G401 (cell line): ENCODE results near the gene MYO1G. TPM values are rescaled to one million over a fixed set of nuclear protein-coding genes. Genes with fewer than 3 reads are reported as not detected.
A peak's percentile ranks its signal among the peaks of the same experiment; 100 is the strongest.

ENCODE experiments used
- DNase-seq: peaks from one replicate; pipeline ENCODE4 v3.0.0-alpha.2; 2015; ENCODE audit warnings: low spot score
- in situ Hi-C: cut with HindIII; loops from 2 replicates; pipeline ENCODE4 v1.10.0; 2016; ENCODE audit warnings: low sequenced_read_pairs, mixed read lengths
- total RNA-seq: library from RNA; depleted of rRNA; stranded (reverse); fragments of >200 nt; shearing (Covaris generic); gene quantifications from 2 replicates; pipeline ENCODE4 v1.2.3, GENCODE V29; 2014

The MYO1G gene
- total RNA-seq, 1 experiment from 2014 or later, result 0.98 TPM

DNA sequence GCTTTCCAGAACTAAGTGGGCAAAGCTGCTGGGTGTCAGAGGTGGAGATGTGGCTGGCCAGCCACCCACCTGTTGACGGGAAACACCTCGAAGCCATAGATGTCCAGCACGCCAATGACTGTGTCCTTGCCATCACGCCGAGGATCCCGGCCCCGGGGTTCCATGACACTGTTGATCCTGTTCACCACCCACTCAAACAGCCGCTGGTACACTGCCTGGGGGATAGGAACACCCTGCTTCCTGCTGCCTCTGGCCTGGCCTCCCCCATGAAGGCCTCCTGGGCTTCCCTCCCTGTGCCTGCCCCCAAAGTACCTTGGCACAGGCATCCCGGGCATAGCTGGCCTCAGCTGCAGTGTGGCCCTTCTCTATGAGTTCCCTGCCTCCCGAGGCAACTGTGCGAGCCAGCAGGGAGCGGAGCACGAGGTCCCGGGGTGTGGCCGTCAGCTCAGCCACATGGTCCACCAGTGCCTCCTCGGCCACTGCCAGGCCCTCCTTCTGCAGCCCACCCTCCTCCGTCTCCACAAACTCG lies 8.2 kb downstream of the MYO1G start:
- no peak for DNase-seq
- in situ Hi-C loops, result no loop called here

DNA sequence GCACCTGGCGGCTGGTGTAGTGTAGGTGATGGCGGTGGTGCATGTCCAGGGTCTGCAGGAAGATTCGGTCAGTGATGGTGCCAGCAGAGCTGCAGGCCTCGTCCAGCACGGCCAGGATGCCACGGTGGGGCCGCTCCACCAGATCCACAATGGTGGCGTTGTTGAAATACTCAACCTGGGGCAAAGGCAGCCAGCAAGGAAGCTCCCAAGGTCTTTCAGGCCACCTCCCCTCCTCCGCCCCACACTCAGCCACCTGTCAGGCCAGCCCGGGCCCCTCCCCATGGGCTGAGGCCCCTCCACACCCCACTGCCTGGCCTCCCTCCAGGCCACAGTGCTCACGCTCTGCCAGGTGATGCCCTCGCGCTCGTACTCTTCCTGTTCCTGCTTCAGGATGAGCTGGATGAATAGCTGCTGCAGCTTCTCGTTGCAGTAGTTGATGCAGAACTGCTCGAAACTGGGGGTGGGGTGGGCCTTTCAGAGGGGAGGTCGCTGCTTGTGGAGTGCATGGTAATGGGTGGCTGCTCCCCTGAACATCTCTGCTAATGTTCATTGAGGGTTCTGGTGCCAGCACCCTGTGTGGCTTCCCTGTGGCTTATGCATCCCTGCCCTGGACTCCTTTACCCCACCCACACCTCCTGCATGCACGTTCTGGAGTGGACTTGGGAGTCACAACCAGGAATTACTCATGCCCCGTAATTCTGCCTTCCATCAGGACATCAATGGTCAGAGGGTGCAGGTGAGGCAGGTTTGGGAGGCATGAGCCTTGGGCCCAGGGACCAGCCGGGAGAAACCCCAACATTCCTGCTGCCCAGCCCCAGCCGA lies 8.9 kb downstream of the MYO1G start:
- in situ Hi-C loops, result no loop called here
- no peak for DNase-seq

DNA sequence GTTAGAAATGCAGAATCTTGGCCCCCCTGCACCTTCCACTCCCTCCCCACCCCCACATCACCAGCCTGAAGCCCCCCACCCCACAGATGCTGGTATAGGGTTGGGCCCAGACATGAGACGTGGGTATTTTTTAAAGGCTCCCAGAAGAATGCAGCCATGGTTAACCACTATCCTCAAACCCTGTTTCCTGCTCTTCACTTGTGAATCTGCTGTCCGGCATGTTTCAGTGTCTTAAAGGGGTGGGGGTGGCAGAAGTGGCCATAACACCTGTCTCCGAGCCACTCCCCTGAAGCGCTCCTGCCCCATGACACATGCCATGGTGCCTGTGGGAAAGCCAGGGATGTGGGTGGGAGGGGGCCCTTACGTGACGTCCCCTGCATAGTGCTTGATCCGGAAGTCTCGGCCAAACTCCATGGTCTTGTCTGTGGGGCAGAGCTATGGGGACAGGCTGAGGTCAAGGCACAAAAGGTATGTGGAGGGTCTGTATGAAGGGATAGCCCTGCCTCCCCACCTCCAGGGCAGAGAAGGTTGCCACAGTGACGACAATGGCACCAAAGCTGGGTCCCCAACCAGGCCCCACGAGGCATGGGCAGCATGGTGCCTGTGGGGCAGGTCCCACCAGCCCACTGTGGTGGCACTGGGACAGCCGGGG lies 9.6 kb downstream of the MYO1G start:
- DNase-seq, result no peak
- in situ Hi-C loops, result no loop called here

DNA sequence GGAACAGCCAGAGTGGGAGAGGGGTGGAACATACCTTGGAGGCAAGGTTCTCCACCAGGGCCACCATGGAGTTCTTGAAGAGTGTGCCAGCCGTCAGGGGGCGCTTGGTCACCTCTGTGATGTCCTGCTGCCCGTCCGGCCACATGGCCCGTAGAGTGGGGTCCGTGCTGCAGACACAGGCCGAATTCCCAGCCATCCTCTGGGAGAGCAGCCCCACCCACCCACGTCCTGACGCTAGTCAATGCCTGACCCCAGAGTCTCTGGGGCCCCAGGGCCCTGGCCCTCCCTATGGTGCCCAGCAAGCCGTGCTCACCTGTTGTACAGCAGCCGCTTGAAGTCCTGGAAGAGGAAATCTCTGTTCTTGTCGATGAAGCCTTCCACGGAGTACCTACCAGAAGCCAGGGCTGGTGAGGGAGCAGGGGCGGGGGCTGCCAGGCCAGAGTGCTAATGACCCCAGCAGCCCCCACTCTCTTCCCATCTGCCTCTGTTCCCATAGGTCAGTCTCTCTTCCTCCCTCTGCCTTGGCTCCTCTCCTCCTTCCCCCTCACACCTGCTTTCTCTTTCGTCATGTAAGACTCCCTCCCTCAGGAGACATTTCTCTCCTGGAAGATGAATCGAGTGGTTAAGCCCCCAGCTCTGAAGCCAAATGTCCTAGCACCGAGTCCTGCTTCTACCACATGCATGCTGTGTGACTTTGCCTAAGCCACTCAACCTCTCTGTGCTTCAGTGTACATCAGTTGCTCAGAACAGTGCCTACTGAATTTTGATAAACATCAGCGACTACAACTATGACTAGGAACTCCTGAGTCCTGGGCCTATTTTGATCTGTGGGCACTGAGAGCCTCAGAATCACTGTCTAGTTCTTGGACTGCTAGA lies 11.0 kb downstream of the MYO1G start:
- no peak for DNase-seq
- in situ Hi-C loops, result no loop called here

DNA sequence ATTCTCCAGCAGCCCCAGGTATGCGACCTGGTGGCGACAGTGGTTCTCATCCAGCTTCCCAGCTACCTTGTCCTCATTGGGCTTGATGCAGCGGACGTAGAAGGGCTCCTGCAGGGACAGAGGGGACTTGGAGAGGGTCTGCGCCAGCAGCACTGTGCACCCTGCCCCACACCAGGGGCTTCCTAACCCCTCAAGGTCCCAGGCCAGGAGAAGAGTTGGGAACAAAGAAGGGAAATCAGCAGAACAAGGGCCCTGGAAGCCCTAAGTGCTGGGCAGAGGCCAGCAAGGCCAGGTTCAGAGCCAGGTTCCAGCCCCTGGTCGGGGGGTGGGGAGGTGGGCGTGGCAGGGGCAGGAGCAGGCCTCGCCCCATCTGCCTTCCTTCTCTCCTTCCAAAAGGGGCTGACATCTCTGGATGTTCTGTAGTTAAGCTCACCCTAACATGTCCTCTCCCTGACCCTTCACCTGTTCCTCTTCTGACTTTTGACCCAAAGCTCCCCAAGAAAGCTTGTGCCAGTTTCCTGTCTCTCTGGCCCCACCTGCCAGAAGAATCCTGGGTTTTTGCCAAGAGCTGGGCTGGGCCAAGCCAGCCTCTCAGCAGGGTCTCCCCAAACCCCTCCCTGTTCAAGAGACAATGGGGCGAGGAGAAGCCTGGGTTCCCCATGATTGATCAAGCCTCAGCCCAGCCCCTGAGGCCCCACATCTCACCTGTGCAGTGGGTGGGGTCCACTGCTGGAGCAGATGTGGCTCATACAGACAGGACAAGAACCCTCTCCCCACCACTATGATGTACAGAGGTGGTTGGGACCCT lies 11.9 kb downstream of the MYO1G start:
- in situ Hi-C loops, result no loop called here
- DNase-seq, result no peak

DNA sequence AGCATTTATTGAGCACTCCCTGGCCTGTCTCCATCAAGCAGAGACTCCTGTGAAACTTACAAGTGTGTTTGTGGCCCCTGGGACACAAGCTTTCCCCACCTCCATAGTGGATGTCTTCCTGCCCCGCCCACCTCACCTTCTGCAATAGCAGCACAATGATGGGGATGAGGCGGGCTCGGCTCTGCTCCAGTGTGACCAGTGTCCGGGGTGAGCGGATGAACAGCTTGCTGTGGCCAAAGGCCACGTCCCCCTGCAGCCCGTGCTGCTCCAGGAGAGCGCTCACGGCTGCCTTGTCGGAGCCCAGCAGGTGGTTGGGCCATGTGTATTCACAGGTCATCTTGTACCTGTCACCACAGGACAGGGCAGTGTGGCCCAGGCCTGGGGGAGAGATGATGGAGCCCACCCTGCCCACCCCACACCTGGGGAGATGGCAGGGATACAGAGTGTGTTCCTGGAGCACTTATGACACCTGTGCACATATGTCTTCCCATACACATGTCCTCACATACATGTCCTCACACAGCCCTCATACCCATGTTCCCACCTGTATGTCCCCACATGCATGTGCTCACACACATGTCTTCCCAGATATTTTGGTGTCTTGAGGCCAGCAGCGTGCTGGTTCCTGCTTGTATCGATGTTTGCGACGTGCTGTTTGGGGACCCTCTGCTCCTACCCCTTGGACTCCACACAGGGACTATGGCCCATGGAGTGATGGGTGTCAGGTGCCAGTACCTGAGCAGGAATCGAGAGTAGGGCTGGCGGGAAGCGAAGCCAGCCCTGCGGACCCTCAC lies 12.7 kb downstream of the MYO1G start:
- DNase-seq, result no peak
- in situ Hi-C loops, result no loop called here

DNA sequence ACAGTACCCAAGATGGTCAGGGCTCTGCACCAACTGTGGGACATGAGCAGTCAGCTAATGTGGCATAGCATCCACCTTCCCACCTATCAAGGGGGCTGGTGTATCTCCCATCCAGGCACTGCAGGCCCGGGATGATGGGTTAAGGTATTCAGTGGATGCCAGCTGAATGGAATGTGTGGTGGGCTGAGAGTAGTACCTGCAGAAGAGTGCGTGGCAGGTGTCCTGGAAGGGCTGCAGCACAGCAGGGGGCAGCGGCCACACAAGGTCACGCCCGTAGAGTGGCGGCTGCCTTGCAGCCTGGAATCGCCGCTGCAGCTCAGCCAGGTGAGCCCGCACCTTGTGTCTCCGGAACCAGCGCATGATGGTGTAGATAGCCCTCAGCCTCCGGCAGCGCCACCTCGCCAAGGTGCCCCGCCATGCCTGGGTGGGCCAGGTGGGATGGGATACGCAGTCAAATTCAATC lies 13.3 kb downstream of the MYO1G start:
- DNase-seq, result no peak
- in situ Hi-C loops, result no loop called here

DNA sequence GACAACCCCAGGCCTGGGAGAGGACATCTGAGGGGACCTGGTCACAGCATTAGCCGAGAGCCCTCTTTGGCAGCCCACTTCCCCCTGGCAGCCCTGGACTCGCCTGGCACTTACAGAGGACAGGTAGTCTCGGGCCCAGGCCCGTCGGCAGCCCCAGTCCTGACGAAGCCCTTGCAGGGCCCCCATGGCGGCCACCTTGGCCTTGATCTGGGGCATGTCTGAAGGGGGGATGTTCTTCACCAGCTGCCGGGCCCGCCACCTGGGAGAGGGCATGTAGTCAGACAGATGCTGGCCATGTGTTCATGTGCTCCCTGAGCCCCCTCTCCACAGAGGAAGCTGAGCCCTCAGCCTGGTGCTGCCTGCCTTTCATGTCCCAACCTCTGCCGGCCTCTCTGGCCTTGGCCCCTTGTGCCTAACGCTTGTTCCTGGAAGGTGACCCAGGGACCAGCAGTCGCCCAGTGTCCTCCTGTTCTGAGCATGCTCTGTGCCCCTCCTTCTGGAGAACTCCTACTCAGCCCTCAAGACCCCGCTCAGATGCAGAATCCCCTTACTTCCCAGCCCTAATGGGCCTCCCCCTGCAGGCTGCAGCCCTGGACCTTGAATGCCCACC lies 13.9 kb downstream of the MYO1G start:
- in situ Hi-C loops, result no loop called here
- DNase-seq, result no peak

DNA sequence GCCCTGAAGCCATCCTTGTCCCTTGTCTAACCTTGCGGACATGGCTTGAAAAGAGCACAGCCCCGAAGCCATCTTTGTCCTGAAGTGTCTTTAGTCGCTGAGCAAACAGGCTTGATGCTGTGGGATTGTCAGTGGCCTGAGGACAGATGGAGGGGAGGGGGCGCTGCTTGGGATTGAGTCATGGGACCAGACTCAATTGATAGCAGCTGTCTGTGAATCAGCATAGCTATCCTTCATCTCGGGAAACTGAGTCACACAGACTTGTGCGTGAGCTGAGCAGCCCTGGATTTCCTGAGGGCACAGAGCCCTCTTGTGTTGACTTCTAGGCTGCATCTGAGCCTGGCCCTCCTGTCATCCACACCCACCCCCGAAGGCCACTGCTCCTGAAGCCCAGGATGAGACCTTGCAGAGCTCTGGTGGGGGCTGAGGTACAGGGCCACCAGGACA lies 14.4 kb downstream of the MYO1G start:
- in situ Hi-C loops, result no loop called here
- no peak for DNase-seq

DNA sequence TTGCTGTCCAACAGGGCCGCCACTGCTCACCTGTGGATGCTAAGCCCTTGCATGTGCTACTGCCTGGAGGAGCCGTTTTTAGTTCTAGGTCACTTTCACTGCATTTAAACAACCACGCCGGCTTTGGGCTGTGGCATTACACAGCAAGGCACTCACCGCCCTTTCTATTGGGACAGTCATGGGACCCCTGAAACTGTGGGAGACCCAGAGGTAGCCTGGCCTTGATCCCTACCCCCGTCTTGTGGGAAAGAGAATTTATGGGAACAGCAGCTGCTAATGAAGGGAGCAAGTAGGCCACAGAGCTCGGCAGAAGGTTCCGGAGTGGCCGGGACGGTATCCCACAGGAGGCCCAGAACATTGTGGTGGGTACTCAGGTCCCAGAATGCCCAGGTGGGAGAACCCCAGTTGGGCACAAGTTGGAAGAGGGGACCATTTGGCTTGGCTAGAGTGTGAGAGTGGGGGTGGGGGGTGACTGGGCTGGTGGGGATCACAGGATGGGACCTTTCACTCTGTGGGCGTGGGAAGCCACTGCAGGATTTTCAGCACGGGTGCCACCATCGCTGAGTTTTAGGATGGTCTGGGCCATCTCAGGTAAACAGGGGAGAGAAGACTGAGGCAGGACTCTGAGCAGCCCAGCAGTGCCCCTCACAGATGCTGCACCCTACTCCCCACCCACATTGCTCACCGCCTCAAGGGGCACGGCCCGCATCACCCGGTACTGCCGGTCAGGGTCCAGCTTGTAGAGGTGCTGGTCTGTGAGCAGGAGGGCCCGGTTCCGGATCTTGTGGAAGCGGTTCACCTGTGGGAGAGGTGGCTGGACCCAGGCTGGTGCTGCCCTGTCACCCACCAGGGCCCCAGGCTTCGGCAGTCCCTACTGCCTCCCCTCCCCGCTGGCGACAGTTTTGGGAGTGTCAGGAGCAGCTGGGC lies 15.2 kb downstream of the MYO1G start:
- in situ Hi-C loops, result no loop called here
- DNase-seq, result no peak

DNA sequence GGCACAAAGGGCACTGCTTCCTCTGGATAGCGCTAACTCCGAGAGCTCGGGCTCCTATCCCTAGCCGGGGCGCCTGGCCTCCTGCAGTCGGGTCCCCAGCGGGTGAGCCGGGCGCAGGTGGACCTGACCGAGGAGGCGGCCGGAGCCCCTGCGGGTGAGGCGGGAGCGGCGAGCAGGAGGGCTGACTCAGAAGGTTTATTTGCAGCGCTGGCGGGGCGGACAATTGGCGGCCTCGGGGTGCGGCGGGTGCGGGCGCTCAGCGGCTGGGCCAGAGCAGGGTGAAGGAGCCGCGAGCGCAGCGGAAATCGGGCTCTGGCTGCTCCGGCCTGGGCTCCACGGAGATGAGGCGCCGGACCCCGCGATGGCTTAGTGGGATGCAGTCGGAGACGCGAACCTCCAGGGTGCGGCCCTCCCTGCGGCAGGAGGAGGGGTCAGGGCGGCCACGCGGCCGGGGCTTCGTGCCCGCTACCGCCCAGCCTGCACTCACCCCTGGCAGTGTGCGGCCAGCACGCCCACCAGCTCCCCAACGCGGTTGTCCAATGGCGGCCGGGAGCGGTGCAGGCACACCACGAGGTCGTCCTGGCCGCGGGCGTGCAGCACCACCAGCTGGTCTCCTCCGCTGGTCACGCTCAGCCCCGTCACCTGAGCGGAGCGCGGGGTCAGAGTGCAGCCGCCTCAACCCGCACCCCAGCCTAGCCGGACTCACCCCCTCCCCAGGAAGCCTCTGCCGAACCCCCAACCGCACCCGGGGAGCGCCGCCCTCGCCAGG lies 16.1 kb downstream of the MYO1G start:
- in situ Hi-C loops, result no loop called here
- peak; percentile 43 for DNase-seq

DNA sequence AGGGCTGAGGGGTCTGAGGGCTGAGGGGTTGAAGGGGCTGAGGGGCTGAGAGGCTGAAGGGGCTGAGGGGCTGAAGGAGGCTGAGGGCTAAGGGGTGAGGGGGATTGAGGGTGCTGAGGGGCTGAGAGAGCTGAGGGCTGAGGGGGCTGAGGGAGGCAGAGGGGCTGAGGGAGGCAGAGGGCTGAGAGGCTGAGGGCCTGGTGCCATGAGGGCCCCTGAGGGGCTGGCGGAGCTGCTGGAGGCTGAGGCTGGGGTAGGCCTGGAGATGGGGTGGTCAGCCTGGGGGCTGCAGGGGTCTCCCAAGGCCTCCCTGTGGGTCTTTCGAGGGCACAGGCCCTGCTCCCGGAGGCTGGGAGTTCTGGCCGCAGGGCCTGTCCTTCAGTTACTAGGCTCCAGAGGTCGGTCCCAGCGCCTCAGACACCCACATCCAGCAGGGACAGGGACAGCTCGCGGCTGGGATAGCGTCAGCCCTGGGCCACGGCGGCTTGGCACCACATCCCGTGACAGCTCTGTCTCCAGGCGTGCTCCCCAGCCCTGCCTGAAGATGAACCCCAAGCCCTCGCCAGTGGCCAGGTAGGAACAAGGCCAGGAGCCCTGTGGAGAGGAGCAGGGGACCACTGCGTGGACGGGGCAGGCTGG lies 16.9 kb downstream of the MYO1G start:
- peak; percentile 40 for DNase-seq
- in situ Hi-C loops, result no loop called here

DNA sequence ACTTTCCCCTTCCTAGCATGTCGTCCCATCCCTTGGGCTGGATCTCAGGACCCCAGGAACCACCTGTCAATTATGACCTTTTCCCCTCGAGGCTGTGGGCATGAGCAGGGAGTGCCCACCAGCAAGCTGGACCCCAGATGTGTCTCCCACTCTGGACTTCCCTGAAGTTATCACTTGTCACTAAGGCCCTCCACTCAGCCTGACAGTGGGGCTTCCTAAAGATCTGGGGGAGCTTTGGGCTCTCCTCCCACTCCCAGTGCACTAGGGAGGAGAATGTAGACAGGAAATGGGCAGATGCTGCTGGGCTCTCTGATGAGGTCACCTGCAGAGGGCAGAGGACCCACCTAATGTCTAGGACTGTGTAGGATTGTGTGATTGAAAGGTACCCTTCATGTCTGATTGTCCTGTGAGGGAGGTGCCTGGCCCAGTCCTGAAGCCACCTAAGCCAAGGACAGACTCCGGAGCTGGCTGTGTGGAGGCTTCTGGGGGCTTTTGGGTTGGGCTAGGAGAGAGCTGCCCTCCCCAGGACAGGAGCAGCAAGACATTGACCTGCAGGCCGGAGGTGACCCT lies 18.7 kb downstream of the MYO1G start:
- in situ Hi-C loops, result no loop called here
- DNase-seq, result no peak

DNA sequence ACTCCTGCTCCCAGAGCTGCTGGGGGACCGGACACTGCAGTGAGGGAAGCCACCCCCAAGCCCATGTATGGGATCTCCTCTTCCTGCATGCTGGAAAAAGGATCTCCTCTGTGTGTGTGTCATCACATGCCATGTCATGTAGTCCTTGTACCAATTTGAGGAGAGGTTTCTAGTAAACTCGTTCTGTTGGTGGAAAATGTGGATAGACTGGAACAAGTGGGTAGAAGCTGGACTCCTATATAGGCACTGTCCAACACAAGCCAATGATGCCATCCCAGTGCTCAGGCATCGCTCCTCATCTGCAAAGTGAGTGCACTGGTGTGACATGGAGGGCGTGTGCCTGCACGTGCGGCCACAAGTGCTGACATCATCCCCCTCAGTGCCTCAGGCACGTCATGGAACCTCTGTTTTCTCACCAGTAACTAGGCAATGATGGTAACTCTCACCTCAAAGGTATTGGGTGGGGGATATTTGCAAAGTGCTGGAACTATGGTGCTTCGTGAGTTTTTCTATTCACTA lies 19.3 kb downstream of the MYO1G start:
- in situ Hi-C loops, result no loop called here
- no peak for DNase-seq
